ENCODE measurements around the gene TYK2. TPM values are rescaled to one million over a fixed set of nuclear protein-coding genes. Genes with fewer than 3 reads are reported as not detected.

Gene TYK2
- total and polyA plus RNA-seq, 9 of the 15 experiments (the other 6 are each of a cell fraction or from before 2014, with no cell fraction given), result 15.0 to 182 (median 85.9) TPM

GRCh38 chr19:10403137-10404021, 23.0 kb upstream of the TYK2 start, which contains the start of gene CDC37 (continued):
- TF ChIP-seq AFF1 (IDR thresholded peaks at IDR 0.05; ENCODE audit: low read depth in 1 of 2, partially characterized antibody in 2 of 2), result no peak
- no peak for TF ChIP-seq ATF6 (CRISPR knock-in tag; IDR thresholded peaks at IDR 0.05)
- peak; percentile 95 for TF ChIP-seq ZBTB40 (IDR thresholded peaks at IDR 0.05)
- no peak for TF ChIP-seq ZBTB40 (CRISPR knock-in tag; IDR thresholded peaks at IDR 0.05)
- TF ChIP-seq MNT (conservative IDR thresholded peaks at IDR 0.05), result peak; percentile 91 to 97
- peak; percentile 51 to 92 (median 88) for TF ChIP-seq YY1 (IDR thresholded peaks at IDR 0.05; ENCODE audit: borderline replicate concordance in 1 of 3, control insufficient read depth in 1 of 3, extremely low read depth in 1 of 3, insufficient read depth in 3 of 3, insufficient read length in 1 of 3, insufficient replicate concordance in 2 of 3, low read depth in 1 of 3, low read length in 2 of 3)
- TF ChIP-seq ZNF75A (CRISPR knock-in tag; IDR thresholded peaks at IDR 0.05), result no peak

Measured in K562 (cell line).